Nephron progenitor cell (in vitro differentiated cells): Measurements from ENCODE around the gene OR5K1.

ENCODE experiments used
- DNase-seq: peaks from one replicate; pipeline ENCODE4 v3.0.0; 2021
- H3K27ac Mint-ChIP-seq: 2 replicates; pipeline ENCODE4 v1.8.0; 2021; ENCODE audit warnings: mild to moderate bottlenecking, moderate library complexity, mixed read lengths
- H3K27me3 Mint-ChIP-seq: 2 replicates; pipeline ENCODE4 v1.8.0; 2021; ENCODE audit warnings: mild to moderate bottlenecking, low read depth, mixed read lengths; ENCODE audit not compliant: poor library complexity
- H3K36me3 Mint-ChIP-seq: 2 replicates; pipeline ENCODE4 v1.8.0; 2021; ENCODE audit warnings: low read depth, mixed read lengths
- H3K4me1 Mint-ChIP-seq: 2 replicates; pipeline ENCODE4 v1.8.0; 2021; ENCODE audit warnings: mixed read lengths
- H3K4me3 Mint-ChIP-seq: 2 replicates; pipeline ENCODE4 v1.8.0; 2021; ENCODE audit warnings: mild to moderate bottlenecking, moderate library complexity, mixed read lengths
- H3K9me3 Mint-ChIP-seq: 2 replicates; pipeline ENCODE4 v1.8.0; 2021; ENCODE audit warnings: mild to moderate bottlenecking, moderate library complexity, mixed read lengths
- TF ChIP-seq, protein P1 (sequence below): fragments of 200-600 bp; sonication (generic); IDR thresholded peaks from 2 replicates; pipeline ENCODE4 v1.5.0; 2021; ENCODE audit warnings: antibody characterized with exemption

Gene OR5K1

DNA sequence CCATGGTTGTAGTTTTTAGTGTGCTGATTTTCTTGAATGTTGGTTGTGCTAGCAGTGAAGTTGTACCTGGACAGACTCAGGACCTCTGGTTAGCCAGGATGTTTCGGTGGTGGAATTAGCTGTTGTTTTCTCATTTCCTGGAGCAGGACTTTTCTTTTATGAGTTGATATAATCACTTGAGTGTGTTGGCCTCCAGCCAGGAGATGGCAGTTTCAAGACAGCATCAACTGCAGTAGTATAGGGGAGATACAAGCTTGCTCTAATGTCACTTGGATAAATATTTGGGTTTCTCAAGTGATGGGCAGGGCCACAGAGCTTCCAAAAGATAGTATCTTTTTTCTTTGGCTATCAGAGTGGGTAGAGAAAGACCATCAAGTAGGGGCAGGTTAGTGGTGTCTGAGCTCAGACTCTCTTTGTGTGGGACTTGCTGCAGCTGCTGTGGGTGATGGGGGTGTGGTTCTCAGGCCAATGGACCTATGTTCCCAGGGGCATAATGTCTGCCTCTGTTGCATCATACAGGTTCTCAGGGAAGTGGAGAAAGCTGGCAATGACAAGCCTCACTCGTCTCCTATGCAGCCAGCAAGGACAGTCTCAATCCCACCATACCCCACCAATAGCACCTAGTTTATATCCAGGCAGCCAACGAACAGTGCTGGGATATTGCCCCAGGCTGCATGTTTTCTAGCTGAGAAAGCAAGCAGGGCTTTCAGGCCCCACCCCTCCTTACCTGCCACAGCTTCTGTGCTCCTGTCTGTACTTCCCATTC is 19.9 kb downstream of the OR5K1 start:
- peaks cover 39% of the 10 kb centered on the region for H3K9me3 Mint-ChIP-seq
- no peak for DNase-seq
- H3K4me3 Mint-ChIP-seq: no peak overlapping the region
- no peak overlapping the region for H3K27ac Mint-ChIP-seq
- H3K36me3 Mint-ChIP-seq: no peaks in the 10 kb centered on the region
- TF ChIP-seq, protein P1, sequence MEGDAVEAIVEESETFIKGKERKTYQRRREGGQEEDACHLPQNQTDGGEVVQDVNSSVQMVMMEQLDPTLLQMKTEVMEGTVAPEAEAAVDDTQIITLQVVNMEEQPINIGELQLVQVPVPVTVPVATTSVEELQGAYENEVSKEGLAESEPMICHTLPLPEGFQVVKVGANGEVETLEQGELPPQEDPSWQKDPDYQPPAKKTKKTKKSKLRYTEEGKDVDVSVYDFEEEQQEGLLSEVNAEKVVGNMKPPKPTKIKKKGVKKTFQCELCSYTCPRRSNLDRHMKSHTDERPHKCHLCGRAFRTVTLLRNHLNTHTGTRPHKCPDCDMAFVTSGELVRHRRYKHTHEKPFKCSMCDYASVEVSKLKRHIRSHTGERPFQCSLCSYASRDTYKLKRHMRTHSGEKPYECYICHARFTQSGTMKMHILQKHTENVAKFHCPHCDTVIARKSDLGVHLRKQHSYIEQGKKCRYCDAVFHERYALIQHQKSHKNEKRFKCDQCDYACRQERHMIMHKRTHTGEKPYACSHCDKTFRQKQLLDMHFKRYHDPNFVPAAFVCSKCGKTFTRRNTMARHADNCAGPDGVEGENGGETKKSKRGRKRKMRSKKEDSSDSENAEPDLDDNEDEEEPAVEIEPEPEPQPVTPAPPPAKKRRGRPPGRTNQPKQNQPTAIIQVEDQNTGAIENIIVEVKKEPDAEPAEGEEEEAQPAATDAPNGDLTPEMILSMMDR: no peak
- no peaks in the 10 kb centered on the region for H3K4me1 Mint-ChIP-seq
- no peaks in the 10 kb centered on the region for H3K27me3 Mint-ChIP-seq

DNA sequence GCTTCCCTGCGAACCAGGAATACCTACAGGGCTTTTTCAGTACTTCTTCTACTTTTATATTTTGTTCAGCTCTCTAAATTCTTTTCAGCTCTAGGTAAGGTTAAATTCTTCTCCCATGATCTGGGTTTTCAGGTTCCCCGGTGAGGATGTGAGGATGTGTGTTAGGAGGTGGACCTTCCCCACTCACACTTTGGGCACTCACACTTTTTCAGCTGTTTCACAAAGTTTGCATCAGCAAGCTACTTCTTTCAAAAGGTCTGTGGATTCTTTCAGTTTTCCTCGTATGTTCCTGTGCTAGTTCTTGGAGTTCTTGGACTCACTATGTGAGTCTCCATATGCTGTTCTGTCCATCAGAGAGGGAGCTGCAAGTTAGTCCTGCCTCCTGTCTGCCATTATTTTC is 20.6 kb downstream of the OR5K1 start:
- peaks cover 43% of the 10 kb centered on the region for H3K9me3 Mint-ChIP-seq
- no peaks in the 10 kb centered on the region for H3K27me3 Mint-ChIP-seq
- DNase-seq: no peak
- H3K27ac Mint-ChIP-seq: no peak overlapping the region
- H3K4me3 Mint-ChIP-seq: no peak overlapping the region
- H3K4me1 Mint-ChIP-seq: no peaks in the 10 kb centered on the region
- TF ChIP-seq, protein P1: no peak
- H3K36me3 Mint-ChIP-seq: no peaks in the 10 kb centered on the region

DNA sequence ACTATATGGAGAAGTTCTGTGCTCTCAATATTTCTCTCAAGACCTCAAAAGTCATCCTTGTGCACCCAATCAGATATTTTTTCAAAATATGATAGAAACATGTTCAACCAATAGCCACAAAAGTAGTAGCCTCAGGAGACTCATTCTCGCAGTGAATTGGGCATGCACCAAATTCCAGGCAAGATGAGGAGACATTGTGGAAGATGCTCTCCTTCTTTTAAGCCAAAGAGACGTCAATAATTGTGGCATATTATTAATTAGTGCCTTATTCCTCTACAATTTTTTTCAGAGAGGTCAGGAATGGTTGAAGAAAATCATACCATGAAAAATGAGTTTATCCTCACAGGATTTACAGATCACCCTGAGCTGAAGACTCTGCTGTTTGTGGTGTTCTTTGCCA is 34.4 kb downstream of the OR5K1 start, which contains the start of gene OR5K2:
TSS of gene OR5K2 (plus strand) at position 301 of the 400 bp plus-strand sequence. CDS start at position 301, 0 bp downstream.
- H3K36me3 Mint-ChIP-seq: no peaks in the 10 kb centered on the region
- TF ChIP-seq, protein P1: no peak
- no peak within 1 kb of the TSS for H3K4me3 Mint-ChIP-seq
- H3K27ac Mint-ChIP-seq: no peak within 1 kb of the TSS
- no peak for DNase-seq
- H3K27me3 Mint-ChIP-seq: peaks cover 6% of the 10 kb centered on the region
- no peaks in the 10 kb centered on the region for H3K4me1 Mint-ChIP-seq
- H3K9me3 Mint-ChIP-seq: no peaks in the 10 kb centered on the region

DNA sequence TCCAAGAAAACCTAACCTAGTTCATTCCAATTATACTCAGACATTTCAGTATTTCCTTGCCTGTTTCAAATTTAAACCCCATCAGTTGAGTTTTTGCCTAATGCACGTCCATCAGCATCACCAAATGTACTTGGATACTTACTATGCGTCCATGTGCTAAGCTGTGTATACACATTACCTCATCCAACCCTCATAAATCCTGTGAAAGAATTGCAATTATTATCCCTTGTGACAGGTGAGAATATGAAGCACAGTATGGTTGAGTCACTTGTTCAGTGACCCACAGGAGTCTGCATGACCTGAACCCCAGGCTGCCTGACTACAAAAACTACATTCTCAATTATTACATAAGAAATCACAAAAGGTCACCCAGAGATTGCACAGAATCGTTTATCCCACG is 37.0 kb downstream of the OR5K1 start:
- no peak overlapping the region for H3K4me3 Mint-ChIP-seq
- H3K27me3 Mint-ChIP-seq: peaks cover 4% of the 10 kb centered on the region
- H3K36me3 Mint-ChIP-seq: no peaks in the 10 kb centered on the region
- H3K9me3 Mint-ChIP-seq: no peaks in the 10 kb centered on the region
- no peaks in the 10 kb centered on the region for H3K4me1 Mint-ChIP-seq
- no peak overlapping the region for H3K27ac Mint-ChIP-seq
- no peak for DNase-seq
- TF ChIP-seq, protein P1: no peak

DNA sequence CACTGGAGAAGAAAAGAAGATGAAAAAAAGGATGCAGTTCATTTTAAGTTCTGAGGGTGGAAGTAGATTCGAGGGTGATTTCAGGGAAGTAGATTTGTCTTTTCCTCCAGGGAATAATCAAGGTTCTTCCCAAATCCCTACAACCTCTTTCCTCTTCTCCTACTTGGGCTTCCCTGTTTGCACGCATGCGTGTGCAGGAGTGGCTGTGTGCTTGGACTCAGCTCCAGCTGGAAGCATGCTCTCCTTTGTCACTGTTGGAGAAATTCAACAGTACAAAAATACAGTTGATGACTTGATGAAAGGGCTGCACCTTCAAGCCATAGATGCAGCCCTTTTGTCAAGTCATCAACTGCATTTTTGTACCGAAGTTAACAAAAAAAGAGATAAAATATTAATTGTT is 38.3 kb downstream of the OR5K1 start:
- no peaks in the 10 kb centered on the region for H3K36me3 Mint-ChIP-seq
- H3K4me3 Mint-ChIP-seq: no peak overlapping the region
- no peak overlapping the region for H3K27ac Mint-ChIP-seq

More for the DNA sequence above, 38.3 kb downstream of the OR5K1 start:
- DNase-seq: no peak
- TF ChIP-seq, protein P1: no peak
- Mint-ChIP-seq H3K9me3 (no peaks in the 10 kb centered on the region), H3K4me1 (no peaks in the 10 kb centered on the region), H3K27me3 (peaks cover 4% of the 10 kb centered on the region)
